NCI-H187 treated with DMSO at 0.1 percent for 48 hours (cell line): ENCODE measurements around the gene FAM227B.

Experiments
- DNase-seq: peaks from one replicate; lab custom pipeline; 2025; lab: John Stamatoyannopoulos, UW

The FAM227B gene

GRCh38 chr15:49293941-49294340 is 326.7 kb downstream of the FAM227B start:
- no peak for DNase-seq

DNA sequence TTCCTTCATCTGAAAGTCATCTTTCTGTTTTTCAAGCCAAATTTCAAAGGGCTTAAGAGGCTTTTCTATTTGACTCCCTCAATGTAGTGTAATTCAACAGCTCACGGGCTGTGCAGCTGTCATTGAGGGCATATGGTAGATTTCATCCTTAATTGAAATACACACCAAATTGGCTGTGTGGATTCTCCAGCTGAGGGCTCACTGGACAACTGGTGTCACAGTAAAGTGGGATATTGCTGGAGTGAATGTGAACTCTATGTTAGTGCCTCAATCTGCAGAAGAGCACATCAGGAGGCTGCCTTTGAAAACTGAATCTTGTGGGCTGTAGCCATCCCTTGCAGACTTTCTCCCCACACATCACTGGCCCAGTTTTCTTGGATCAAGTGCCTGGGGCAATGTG is 330.4 kb downstream of the FAM227B start:
- DNase-seq = no peak

- DNase-seq = no peak
Observed at GRCh38 chr15:49288391-49288790, 332.2 kb downstream of the FAM227B start.

GRCh38 chr15:49287481-49287880 is 333.1 kb downstream of the FAM227B start:
- DNase-seq = no peak

GRCh38 chr15:49286649-49287404 is 333.8 kb downstream of the FAM227B start:
- no peak for DNase-seq

DNA sequence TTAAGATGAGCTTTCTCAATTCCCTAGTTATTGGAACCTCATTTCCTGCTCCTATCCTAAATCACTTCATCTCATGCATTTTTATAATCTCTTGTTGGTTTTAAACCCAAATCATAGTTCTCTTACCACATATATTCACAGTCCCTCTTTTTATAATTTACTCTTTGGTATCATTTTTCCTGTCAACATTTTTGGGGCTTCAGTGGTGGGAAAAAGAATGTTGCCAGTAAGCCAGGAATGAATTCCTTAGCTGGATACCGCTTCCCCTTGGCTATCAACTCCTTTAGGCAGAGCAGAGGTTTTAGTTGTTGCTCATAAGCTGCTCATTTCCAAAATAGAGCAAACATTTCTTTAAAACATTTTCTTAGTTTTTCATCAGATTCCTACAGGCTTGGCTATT is 338.3 kb downstream of the FAM227B start:
- DNase-seq = no peak

GRCh38 chr15:49279521-49280456 is 340.8 kb downstream of the FAM227B start:
- DNase-seq = no peak

DNA sequence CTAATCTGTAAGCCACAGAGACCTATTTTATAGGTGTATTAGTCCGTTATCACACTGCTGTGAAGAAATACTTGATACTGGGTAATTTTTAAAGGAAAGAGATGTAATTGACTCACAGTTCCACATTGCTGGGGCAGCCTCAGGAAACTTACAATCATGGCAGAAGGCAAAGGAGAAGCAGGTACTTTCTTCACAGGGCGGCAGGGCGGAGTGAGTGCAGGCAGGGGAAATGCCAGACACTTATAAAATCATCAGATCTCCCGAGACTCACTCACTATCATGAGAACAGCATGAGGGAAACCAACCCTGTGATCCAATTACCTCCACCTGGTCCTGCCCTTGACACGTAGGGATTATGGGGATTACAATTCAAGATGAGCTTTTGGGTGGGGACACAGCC is 341.9 kb downstream of the FAM227B start:
- DNase-seq = no peak
